Right atrium auricular region (tissue), 2 donors: ENCODE results near the gene TMEM154. TPM values are rescaled to one million over a fixed set of nuclear protein-coding genes. Genes with fewer than 3 reads are reported as not detected.

Source experiments
- DNase-seq: peaks from one replicate; pipeline ENCODE4 v3.0.0-alpha.2; 2019; ENCODE audit warnings: low spot score
- H3K27ac ChIP-seq, 2 donors: fragments of 200-600 bp; sonication (generic); 1 replicate in 1 of 2; 2 replicates in 1 of 2; pipeline ENCODE4 v1.5.1; 2016 to 2019
- H3K27me3 ChIP-seq, 2 donors: fragments of 200-600 bp; sonication (generic); one replicate each; pipeline versions ENCODE4 v1.5.1 to v1.6.0; 2017 to 2019
- H3K36me3 ChIP-seq: fragments of 200-600 bp; sonication (generic); one replicate; pipeline ENCODE4 v1.5.1; 2016
- H3K4me1 ChIP-seq, 2 donors: fragments of 200-600 bp; sonication (generic); one replicate each; pipeline versions ENCODE4 v1.5.1 to v1.6.0; 2017 to 2019
- H3K4me3 ChIP-seq, 2 donors: fragments of 200-600 bp; sonication (generic); 1 replicate in 1 of 2; 2 replicates in 1 of 2; pipeline ENCODE4 v1.5.1; 2017 to 2019; ENCODE audit warnings: mild to moderate bottlenecking in 1 of 2, moderate library complexity in 1 of 2
- H3K9me3 ChIP-seq, 2 donors: fragments of 200-600 bp; sonication (generic); one replicate each; pipeline ENCODE4 v1.5.1; 2019
- total RNA-seq, 2 donors: library from RNA; depleted of rRNA; stranded (reverse); fragments of >200 nt; gene quantifications; one replicate each; pipeline ENCODE4 v1.1.0, GENCODE V29; 2016
- TF ChIP-seq, protein P1 (sequence below), 2 donors: fragments of 200-600 bp; sonication (generic); IDR thresholded peaks; one replicate each; pipeline ENCODE4 v1.5.1; 2019; ENCODE audit warnings: antibody characterized with exemption in 2 of 2

TMEM154 gene
- total RNA-seq, 2 donors from 2014 or later: 1.4 to 2.0 TPM

DNA sequence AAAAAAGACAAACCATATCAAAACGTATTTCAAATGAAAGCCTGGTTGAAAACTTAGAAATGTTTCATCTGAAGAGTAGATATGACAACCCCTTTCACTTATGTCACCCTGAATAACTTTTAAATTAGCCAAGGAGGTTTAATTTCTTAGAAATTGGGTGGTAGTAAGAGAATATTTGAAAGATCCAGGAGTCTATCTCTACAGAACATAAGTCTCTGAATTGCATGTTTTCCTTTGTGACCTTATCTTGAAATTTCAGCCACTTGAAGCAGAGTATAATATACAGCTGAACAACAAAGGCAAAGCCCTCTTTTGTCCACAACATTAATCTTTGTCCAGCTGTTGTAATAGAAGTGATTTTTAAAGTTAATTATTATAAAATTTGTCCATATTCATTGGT is 49.5 kb downstream of the TMEM154 start:
- Histone ChIP-seq H3K4me1 (no peaks in the 10 kb centered on the region), H3K27me3 (no peaks in the 10 kb centered on the region), H3K9me3 (no peaks in the 10 kb centered on the region), H3K27ac (no peak overlapping the region), H3K36me3 (no peaks in the 10 kb centered on the region), H3K4me3 (no peak overlapping the region)
- TF ChIP-seq, protein P1, sequence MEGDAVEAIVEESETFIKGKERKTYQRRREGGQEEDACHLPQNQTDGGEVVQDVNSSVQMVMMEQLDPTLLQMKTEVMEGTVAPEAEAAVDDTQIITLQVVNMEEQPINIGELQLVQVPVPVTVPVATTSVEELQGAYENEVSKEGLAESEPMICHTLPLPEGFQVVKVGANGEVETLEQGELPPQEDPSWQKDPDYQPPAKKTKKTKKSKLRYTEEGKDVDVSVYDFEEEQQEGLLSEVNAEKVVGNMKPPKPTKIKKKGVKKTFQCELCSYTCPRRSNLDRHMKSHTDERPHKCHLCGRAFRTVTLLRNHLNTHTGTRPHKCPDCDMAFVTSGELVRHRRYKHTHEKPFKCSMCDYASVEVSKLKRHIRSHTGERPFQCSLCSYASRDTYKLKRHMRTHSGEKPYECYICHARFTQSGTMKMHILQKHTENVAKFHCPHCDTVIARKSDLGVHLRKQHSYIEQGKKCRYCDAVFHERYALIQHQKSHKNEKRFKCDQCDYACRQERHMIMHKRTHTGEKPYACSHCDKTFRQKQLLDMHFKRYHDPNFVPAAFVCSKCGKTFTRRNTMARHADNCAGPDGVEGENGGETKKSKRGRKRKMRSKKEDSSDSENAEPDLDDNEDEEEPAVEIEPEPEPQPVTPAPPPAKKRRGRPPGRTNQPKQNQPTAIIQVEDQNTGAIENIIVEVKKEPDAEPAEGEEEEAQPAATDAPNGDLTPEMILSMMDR (IDR thresholded peaks at IDR 0.05): no peak
- DNase-seq: no peak

DNA sequence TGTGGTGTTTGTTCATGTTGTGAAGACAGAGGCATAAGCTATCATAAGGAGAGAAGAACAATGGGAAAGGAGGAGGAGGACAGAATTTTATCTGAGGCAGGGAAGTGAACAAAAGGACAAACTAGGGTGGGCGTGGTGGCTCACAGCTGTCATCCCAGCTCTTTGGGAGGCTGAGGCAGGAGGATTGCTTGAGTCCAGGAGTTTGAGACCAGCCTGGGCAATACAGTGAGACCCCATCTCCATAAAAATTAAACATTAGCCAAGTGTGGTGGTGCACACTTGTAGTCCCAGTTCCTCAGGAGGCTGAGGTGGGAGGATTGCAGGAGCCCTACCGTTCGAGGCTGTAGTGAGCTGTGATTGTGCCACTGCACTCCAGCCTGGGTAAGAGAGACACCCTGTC is 49.9 kb downstream of the TMEM154 start:
- H3K4me3 ChIP-seq: no peak overlapping the region
- no peaks in the 10 kb centered on the region for H3K9me3 ChIP-seq
- H3K36me3 ChIP-seq: no peaks in the 10 kb centered on the region
- no peaks in the 10 kb centered on the region for H3K4me1 ChIP-seq
- TF ChIP-seq, protein P1 (IDR thresholded peaks at IDR 0.05): no peak
- no peak overlapping the region for H3K27ac ChIP-seq
- no peaks in the 10 kb centered on the region for H3K27me3 ChIP-seq
- DNase-seq: no peak

DNA sequence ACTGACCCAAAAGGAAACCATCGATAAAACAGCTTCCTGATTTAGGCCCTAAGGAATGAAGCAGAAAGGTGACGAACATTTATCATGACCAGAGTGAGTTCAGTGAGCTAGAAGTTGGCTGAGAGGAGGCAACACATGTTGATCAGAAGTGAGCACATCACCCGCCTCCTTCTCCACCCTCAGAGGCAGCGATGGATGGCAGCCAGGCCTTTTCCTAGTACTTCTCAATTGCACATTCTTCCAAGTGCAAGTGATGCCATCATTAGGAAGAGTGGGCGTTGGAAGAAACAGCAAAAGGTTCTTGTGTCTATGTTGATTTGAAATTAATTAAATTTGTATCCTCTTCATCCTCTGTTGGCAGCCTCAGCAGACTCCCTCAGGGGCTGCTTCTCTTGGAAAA is 51.7 kb downstream of the TMEM154 start:
- Histone ChIP-seq H3K27ac (no peak overlapping the region), H3K36me3 (no peaks in the 10 kb centered on the region), H3K4me3 (no peak overlapping the region), H3K27me3 (no peaks in the 10 kb centered on the region), H3K9me3 (no peaks in the 10 kb centered on the region), H3K4me1 (no peaks in the 10 kb centered on the region)
- TF ChIP-seq, protein P1 (IDR thresholded peaks at IDR 0.05): no peak
- DNase-seq: no peak

DNA sequence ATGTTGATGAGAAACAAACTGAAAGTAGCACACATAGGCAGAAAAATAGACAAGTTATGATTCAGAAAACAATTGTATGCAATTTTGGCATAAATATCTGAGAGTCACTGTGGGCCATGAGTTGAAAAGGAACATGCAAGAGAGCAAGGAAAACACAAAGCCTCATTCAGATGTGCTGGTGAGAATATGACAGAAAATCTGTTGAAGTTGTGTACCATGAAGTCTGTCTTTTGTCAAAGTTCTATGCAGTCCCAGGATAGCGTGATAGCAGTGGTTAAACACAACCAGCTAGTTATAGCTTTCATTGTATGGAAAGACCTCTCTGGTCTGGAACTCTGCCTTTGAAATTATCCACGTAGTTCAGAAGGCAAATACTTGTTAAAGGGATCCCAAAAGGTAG is 53.0 kb downstream of the TMEM154 start:
- no peaks in the 10 kb centered on the region for H3K9me3 ChIP-seq
- H3K4me1 ChIP-seq: no peaks in the 10 kb centered on the region
- H3K36me3 ChIP-seq: no peaks in the 10 kb centered on the region
- no peaks in the 10 kb centered on the region for H3K27me3 ChIP-seq
- H3K27ac ChIP-seq: no peak overlapping the region
- TF ChIP-seq, protein P1 (IDR thresholded peaks at IDR 0.05): no peak
- no peak for DNase-seq
- no peak overlapping the region for H3K4me3 ChIP-seq

DNA sequence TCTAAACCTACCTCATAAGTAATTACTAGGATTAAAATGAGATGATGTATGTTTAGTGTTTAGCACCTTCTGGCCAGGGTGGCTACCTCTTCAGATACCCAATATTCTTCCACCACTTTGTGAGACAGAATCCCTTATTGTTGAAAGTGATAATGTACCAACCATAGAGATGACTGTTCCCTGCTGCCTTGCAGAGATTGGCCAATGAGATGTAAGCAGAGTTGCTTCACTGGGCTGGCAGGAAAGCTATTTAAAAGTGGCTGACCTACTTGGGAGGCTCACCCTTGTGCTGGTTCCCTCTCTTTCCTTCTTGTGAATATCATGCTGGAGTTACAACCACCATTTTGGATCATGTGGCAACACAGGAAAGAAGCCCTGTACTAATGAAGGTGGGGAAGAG is 58.9 kb downstream of the TMEM154 start:
- DNase-seq: no peak
- H3K27ac ChIP-seq: no peak overlapping the region
- H3K4me3 ChIP-seq: no peak overlapping the region
- no peaks in the 10 kb centered on the region for H3K36me3 ChIP-seq
- TF ChIP-seq, protein P1 (IDR thresholded peaks at IDR 0.05): no peak
- H3K27me3 ChIP-seq: no peaks in the 10 kb centered on the region
- H3K4me1 ChIP-seq: no peaks in the 10 kb centered on the region
- no peaks in the 10 kb centered on the region for H3K9me3 ChIP-seq

DNA sequence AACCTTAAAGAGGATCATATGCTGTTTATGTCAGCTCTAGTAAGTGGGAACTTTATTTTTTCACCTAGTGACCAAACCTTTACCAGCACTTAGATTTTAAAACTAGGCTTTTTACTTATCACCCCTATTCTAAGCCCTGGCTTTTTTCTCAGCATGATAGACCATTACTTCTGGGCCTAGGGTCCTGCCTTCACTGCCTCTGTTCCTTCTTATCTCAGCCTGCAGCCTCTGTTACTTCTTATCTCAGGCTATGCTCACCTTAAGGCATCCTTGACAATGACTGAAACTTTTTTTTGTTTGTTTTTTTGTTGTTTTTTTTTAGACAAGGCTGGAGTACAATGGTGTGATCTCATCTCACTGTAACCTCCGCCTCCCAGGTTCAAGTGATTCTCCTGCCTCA is 59.6 kb downstream of the TMEM154 start:
- Histone ChIP-seq H3K36me3 (no peaks in the 10 kb centered on the region), H3K27ac (no peak overlapping the region), H3K27me3 (no peaks in the 10 kb centered on the region), H3K4me1 (no peaks in the 10 kb centered on the region), H3K9me3 (no peaks in the 10 kb centered on the region), H3K4me3 (no peak overlapping the region)
- no peak for DNase-seq
- TF ChIP-seq, protein P1 (IDR thresholded peaks at IDR 0.05): no peak
